Neural cell (in vitro differentiated cells): ENCODE results near the gene CEACAM3. TPM values are rescaled to one million over a fixed set of nuclear protein-coding genes. Genes with fewer than 3 reads are reported as not detected.

Experiments
- H2AFZ ChIP-seq: fragments of 200-600, 300-800 bp; sonication (generic), shearing (Covaris generic); 2 replicates; pipeline ENCODE4 v1.6.0; 2014; ENCODE audit warnings: low read depth, mild to moderate bottlenecking, antibody characterized with exemption, low read length, moderate library complexity
- H3F3A ChIP-seq: fragments of 200-600 bp; shearing (Covaris generic); 2 replicates; pipeline ENCODE4 v1.6.1; 2016; ENCODE audit warnings: mild to moderate bottlenecking, moderate library complexity, mixed read lengths, antibody characterized with exemption, low read length; ENCODE audit not compliant: insufficient read depth, poor library complexity, severe bottlenecking
- H3K27ac ChIP-seq: fragments of 200-600, 300-800 bp; sonication (generic), shearing (Covaris generic); 2 replicates; pipeline ENCODE4 v1.5.1; 2014; ENCODE audit warnings: mild to moderate bottlenecking, low read length, moderate library complexity
- H3K27me3 ChIP-seq: fragments of 300-800, 200-600 bp; sonication (generic), shearing (Covaris generic); 2 replicates; pipeline ENCODE4 v1.6.0; 2014; ENCODE audit warnings: mild to moderate bottlenecking, low read depth, low read length, moderate library complexity; ENCODE audit not compliant: insufficient read depth
- H3K36me3 ChIP-seq: fragments of 300-800, 200-600 bp; sonication (generic), shearing (Covaris generic); 2 replicates; pipeline ENCODE4 v1.5.1; 2014; ENCODE audit warnings: mild to moderate bottlenecking, antibody characterized with exemption, low read length, moderate library complexity; ENCODE audit not compliant: insufficient read depth
- H3K4me2 ChIP-seq: fragments of 300-800, 200-600 bp; sonication (generic), shearing (Covaris generic); 2 replicates; pipeline ENCODE4 v1.6.0; 2014; ENCODE audit warnings: mild to moderate bottlenecking, low read length
- H3K4me3 ChIP-seq: fragments of 300-800, 200-600 bp; sonication (generic), shearing (Covaris generic); 2 replicates; pipeline ENCODE4 v1.5.1; 2014; ENCODE audit warnings: mild to moderate bottlenecking, low read length, moderate library complexity
- H3K79me2 ChIP-seq: fragments of 200-600 bp; shearing (Covaris generic); replicated peaks from 2 replicates; pipeline ENCODE4 v1.6.0; 2014; ENCODE audit warnings: mild to moderate bottlenecking, low read length, moderate library complexity; ENCODE audit not compliant: insufficient read depth
- H3K9ac ChIP-seq: fragments of 300-800, 200-600 bp; sonication (generic), shearing (Covaris generic); 2 replicates; pipeline ENCODE4 v1.6.1; 2016; ENCODE audit warnings: mild to moderate bottlenecking, low read length, mixed read lengths
- H3K9me2 ChIP-seq: fragments of 200-600 bp; shearing (Covaris generic); 2 replicates; pipeline ENCODE4 v1.6.1; 2016; ENCODE audit warnings: mild to moderate bottlenecking, low read length, mixed read lengths; ENCODE audit not compliant: insufficient read depth
- H3K9me3 ChIP-seq: fragments of 200-600, 300-800 bp; sonication (generic), shearing (Covaris generic); 2 replicates; pipeline ENCODE4 v1.6.1; 2016; ENCODE audit warnings: mild to moderate bottlenecking, mixed run types, low read length, moderate library complexity, mixed read lengths
- H4K20me1 ChIP-seq: fragments of 200-600 bp; shearing (Covaris generic); 2 replicates; pipeline ENCODE4 v1.6.1; 2016; ENCODE audit warnings: mild to moderate bottlenecking, mixed run types; ENCODE audit not compliant: insufficient read depth
- EP300 ChIP-seq: fragments of 450-650 bp; conservative IDR thresholded peaks from 2 replicates; pipeline ENCODE4 v1.6.1; 2014; ENCODE audit warnings: antibody characterized with exemption, mild to moderate bottlenecking, moderate library complexity; ENCODE audit not compliant: poor library complexity, severe bottlenecking
- EZH2 ChIP-seq: fragments of 200-600, 300-800 bp; shearing (Covaris generic), sonication (generic); IDR thresholded peaks from 2 replicates; pipeline ENCODE4 v1.6.1; 2014; ENCODE audit warnings: antibody characterized with exemption, low read length, borderline replicate concordance, mild to moderate bottlenecking; ENCODE audit not compliant: insufficient read depth, poor library complexity, severe bottlenecking
- MXI1 ChIP-seq: fragments of 450-650 bp; conservative IDR thresholded peaks from 2 replicates; pipeline ENCODE4 v1.6.1; 2014; ENCODE audit warnings: antibody characterized with exemption, mild to moderate bottlenecking; ENCODE audit not compliant: poor library complexity, severe bottlenecking
- POLR2AphosphoS5 ChIP-seq: IDR thresholded peaks from 2 replicates; pipeline ENCODE4 v1.6.1; 2012
- RAD21 ChIP-seq: fragments of 450-650 bp; conservative IDR thresholded peaks from 2 replicates; pipeline ENCODE4 v1.6.1; 2014; ENCODE audit warnings: antibody characterized with exemption, mild to moderate bottlenecking, moderate library complexity
- SMC3 ChIP-seq: fragments of 450-650 bp; conservative IDR thresholded peaks from 2 replicates; pipeline ENCODE4 v1.6.1; 2014; ENCODE audit warnings: antibody characterized with exemption, mild to moderate bottlenecking, moderate library complexity; ENCODE audit not compliant: poor library complexity
- TAF1 ChIP-seq: IDR thresholded peaks from 2 replicates; pipeline ENCODE4 v1.6.1; 2012; ENCODE audit warnings: low read depth
- polyA plus RNA-seq: library from polyadenylated mRNA; depleted of rRNA; stranded (reverse); fragments of >200 nt; gene quantifications from 2 replicates; pipeline ENCODE4 v1.2.3, GENCODE V29; 2014
- TF ChIP-seq, protein P1 (sequence below): IDR thresholded peaks from 2 replicates; pipeline ENCODE4 v1.6.1; 2012; ENCODE audit warnings: borderline replicate concordance
- TF ChIP-seq, protein P2 (sequence below): fragments of 450-650 bp; IDR thresholded peaks from 2 replicates; pipeline ENCODE4 v1.5.1; 2014; ENCODE audit warnings: antibody characterized with exemption, mild to moderate bottlenecking, moderate library complexity; ENCODE audit not compliant: poor library complexity, severe bottlenecking

Gene CEACAM3
- polyA plus RNA-seq, 1 donor from 2014 or later: not detected

DNA sequence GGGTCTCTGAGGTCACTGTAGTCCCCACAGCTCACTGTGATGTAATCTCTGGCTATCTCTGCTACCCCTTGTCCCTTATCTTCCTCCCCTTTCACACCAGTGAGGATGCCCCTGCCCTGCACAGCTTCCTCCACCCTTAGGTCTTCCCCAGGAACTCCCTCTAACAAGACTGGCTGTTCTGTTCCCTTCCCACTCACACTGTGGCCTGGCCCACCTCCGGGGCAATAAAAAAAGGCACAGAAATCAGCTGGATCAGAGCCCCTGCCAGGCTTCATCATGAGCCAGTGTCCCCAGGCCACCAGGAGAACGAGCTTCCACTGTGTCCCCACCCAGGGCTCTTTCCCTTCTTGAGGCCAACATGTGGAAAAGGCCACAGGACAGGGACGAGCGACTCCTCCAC is 4.6 kb downstream of the CEACAM3 start:
- no peaks in the 10 kb centered on the region for H3K27me3 ChIP-seq
- H3K9ac ChIP-seq: no peak overlapping the region
- H3K79me2 ChIP-seq: no peaks in the 10 kb centered on the region
- no peaks in the 10 kb centered on the region for H3F3A ChIP-seq
- no peaks in the 10 kb centered on the region for H3K9me3 ChIP-seq
- H2AFZ ChIP-seq: no peak overlapping the region
- H3K27ac ChIP-seq: no peak overlapping the region
- H3K9me2 ChIP-seq: no peaks in the 10 kb centered on the region
- H3K36me3 ChIP-seq: no peaks in the 10 kb centered on the region
- H3K4me3 ChIP-seq: no peak overlapping the region
- TF ChIP-seq MXI1 (no peak), EZH2 (no peak), EP300 (no peak), RAD21 (no peak), POLR2AphosphoS5 (no peak), SMC3 (no peak), TAF1 (no peak)
- TF ChIP-seq, protein P1, sequence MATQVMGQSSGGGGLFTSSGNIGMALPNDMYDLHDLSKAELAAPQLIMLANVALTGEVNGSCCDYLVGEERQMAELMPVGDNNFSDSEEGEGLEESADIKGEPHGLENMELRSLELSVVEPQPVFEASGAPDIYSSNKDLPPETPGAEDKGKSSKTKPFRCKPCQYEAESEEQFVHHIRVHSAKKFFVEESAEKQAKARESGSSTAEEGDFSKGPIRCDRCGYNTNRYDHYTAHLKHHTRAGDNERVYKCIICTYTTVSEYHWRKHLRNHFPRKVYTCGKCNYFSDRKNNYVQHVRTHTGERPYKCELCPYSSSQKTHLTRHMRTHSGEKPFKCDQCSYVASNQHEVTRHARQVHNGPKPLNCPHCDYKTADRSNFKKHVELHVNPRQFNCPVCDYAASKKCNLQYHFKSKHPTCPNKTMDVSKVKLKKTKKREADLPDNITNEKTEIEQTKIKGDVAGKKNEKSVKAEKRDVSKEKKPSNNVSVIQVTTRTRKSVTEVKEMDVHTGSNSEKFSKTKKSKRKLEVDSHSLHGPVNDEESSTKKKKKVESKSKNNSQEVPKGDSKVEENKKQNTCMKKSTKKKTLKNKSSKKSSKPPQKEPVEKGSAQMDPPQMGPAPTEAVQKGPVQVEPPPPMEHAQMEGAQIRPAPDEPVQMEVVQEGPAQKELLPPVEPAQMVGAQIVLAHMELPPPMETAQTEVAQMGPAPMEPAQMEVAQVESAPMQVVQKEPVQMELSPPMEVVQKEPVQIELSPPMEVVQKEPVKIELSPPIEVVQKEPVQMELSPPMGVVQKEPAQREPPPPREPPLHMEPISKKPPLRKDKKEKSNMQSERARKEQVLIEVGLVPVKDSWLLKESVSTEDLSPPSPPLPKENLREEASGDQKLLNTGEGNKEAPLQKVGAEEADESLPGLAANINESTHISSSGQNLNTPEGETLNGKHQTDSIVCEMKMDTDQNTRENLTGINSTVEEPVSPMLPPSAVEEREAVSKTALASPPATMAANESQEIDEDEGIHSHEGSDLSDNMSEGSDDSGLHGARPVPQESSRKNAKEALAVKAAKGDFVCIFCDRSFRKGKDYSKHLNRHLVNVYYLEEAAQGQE: no peak
- TF ChIP-seq, protein P2, sequence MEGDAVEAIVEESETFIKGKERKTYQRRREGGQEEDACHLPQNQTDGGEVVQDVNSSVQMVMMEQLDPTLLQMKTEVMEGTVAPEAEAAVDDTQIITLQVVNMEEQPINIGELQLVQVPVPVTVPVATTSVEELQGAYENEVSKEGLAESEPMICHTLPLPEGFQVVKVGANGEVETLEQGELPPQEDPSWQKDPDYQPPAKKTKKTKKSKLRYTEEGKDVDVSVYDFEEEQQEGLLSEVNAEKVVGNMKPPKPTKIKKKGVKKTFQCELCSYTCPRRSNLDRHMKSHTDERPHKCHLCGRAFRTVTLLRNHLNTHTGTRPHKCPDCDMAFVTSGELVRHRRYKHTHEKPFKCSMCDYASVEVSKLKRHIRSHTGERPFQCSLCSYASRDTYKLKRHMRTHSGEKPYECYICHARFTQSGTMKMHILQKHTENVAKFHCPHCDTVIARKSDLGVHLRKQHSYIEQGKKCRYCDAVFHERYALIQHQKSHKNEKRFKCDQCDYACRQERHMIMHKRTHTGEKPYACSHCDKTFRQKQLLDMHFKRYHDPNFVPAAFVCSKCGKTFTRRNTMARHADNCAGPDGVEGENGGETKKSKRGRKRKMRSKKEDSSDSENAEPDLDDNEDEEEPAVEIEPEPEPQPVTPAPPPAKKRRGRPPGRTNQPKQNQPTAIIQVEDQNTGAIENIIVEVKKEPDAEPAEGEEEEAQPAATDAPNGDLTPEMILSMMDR: no peak
- H3K4me2 ChIP-seq: no peak overlapping the region
- no peaks in the 10 kb centered on the region for H4K20me1 ChIP-seq

DNA sequence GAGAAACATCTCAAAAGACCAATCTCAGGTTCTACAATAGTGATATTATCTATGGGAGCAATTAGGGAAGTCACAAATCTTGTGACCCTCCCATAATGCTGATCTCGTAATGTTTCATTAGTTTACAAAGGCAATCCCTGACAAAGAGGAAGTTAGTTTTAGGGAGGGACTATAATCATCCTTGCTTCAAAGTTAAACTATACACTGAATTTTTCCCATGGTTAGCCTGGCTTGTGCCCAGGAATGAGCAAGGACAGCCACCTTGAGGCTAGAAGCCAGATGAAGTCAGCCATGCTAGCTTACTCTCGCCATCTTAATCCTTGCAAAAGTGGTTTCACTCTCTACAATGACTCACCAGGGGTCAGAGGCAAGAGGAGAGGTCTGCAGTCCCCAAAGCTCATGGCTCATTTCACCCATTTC is 5.4 kb downstream of the CEACAM3 start:
- Histone ChIP-seq H3K9me3 (no peaks in the 10 kb centered on the region), H3K9me2 (no peaks in the 10 kb centered on the region), H3K79me2 (no peaks in the 10 kb centered on the region), H3K27ac (no peak overlapping the region), H4K20me1 (no peaks in the 10 kb centered on the region), H3K36me3 (no peaks in the 10 kb centered on the region), H2AFZ (no peak overlapping the region), H3K4me3 (no peak overlapping the region), H3K9ac (no peak overlapping the region), H3F3A (no peaks in the 10 kb centered on the region), H3K27me3 (no peaks in the 10 kb centered on the region), H3K4me2 (no peak overlapping the region)
- no peak for TF ChIP-seq SMC3
- no peak for TF ChIP-seq EZH2
- no peak for TF ChIP-seq MXI1
- no peak for TF ChIP-seq POLR2AphosphoS5
- no peak for TF ChIP-seq RAD21
- no peak for TF ChIP-seq EP300
- TF ChIP-seq, protein P2: no peak
- TF ChIP-seq, protein P1: no peak
- no peak for TF ChIP-seq TAF1
